ENCODE data around the gene FOXO3. TPM values are rescaled to one million over a fixed set of nuclear protein-coding genes. Genes with fewer than 3 reads are reported as not detected.

The FOXO3 gene
- total RNA-seq, 6 experiments from 2014 or later: 18.1 to 45.2 (median 23.8) TPM

DNA sequence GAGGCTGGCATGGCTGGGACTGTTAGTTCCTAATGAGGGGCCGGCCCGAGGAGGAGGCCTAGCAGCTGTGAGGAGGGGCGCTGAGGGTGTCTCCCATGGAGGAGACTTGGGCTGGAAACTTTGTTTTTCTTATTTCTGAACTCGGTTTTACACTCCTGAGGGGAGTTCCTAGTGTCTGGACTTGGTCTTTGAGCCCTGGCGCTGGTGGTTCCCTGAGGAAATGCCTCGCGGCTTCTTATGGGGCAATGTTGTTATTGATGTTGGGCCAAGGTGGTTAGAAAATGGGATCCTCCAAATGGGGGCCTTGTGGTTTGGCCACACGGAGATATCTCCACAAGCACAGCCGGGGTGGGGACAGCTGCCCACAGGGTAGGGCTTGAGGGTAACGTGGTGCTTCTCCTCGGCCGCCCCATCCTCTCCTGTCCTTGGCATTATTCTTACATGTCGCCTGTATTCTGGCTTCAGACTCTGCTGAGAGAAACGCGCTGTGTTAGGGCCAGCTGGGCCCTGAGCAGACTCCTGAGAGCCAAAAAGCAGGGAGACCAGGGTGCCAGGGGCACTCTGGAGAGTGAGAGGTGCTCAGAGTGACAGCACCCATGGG lies 136.9 kb downstream of the FOXO3 start:
- WGBS (ENCODE audit: insufficient coverage, low coverage, low lambda C conversion rate, missing lambda C conversion rate): 63% methylated on average over 5 of the region's 15 CpGs
- intact Hi-C loops (cut with DNase I): no loop called here
- no peak for TF ChIP-seq POLR2A (IDR thresholded peaks at IDR 0.05)
- TF ChIP-seq, protein P1, sequence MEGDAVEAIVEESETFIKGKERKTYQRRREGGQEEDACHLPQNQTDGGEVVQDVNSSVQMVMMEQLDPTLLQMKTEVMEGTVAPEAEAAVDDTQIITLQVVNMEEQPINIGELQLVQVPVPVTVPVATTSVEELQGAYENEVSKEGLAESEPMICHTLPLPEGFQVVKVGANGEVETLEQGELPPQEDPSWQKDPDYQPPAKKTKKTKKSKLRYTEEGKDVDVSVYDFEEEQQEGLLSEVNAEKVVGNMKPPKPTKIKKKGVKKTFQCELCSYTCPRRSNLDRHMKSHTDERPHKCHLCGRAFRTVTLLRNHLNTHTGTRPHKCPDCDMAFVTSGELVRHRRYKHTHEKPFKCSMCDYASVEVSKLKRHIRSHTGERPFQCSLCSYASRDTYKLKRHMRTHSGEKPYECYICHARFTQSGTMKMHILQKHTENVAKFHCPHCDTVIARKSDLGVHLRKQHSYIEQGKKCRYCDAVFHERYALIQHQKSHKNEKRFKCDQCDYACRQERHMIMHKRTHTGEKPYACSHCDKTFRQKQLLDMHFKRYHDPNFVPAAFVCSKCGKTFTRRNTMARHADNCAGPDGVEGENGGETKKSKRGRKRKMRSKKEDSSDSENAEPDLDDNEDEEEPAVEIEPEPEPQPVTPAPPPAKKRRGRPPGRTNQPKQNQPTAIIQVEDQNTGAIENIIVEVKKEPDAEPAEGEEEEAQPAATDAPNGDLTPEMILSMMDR (IDR thresholded peaks at IDR 0.05): no peak
- Histone ChIP-seq H3K9me3 (no peaks in the 10 kb centered on the region), H3K4me3 (no peak overlapping the region), H3K36me3 (no peaks in the 10 kb centered on the region), H3K27me3 (no peaks in the 10 kb centered on the region), H3K27ac (no peak overlapping the region), H3K4me1 (no peaks in the 10 kb centered on the region)
- ATAC-seq (no peak), DNase-seq (no peak)

DNA sequence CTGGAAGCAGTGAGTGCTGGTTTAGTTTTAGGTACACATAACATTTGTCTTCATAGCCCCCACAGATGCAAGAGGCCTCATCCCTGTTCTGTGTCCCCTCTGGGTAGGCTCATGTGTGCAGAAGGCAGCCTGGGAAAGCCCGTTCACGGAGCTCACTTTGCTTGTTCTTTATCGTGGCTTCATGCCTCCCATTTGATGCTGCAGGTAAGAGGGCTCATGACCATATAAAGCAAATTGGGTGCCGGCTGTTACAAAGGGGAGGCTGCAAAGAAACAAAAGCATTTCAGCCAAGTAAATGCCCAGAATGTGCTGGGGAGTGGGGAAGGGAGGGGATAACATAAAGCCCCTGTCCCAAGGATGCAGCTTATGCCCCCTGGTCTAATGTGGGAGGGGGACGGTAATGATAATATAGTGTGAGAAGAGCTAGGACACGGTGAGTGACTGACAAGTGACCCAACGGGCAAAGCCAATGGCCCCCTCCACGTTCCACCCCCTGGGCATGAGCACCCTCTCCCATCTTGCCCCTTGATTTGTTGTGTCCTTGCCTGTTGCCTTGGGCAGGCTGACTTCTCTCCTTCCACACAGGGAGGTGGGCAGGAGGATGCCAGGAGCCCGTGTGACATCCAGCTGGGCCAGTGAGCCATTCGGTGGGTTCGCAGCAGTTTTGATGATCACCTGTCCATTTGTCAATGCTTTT lies 138.0 kb downstream of the FOXO3 start:
- ATAC-seq: peak in 1 of 4 donors; percentile 9
- H3K4me3 ChIP-seq: no peak overlapping the region
- intact Hi-C loops (cut with DNase I): no loop called here
- 90% methylated on average over 9 of the region's 11 CpGs for WGBS (ENCODE audit: insufficient coverage, low coverage, low lambda C conversion rate, missing lambda C conversion rate)
- no peaks in the 10 kb centered on the region for H3K4me1 ChIP-seq
- H3K36me3 ChIP-seq: no peaks in the 10 kb centered on the region
- DNase-seq: no peak
- TF ChIP-seq, protein P1 (IDR thresholded peaks at IDR 0.05): no peak
- TF ChIP-seq POLR2A (IDR thresholded peaks at IDR 0.05): no peak
- H3K27ac ChIP-seq: no peak overlapping the region
- H3K9me3 ChIP-seq: no peaks in the 10 kb centered on the region
- H3K27me3 ChIP-seq: no peaks in the 10 kb centered on the region

DNA sequence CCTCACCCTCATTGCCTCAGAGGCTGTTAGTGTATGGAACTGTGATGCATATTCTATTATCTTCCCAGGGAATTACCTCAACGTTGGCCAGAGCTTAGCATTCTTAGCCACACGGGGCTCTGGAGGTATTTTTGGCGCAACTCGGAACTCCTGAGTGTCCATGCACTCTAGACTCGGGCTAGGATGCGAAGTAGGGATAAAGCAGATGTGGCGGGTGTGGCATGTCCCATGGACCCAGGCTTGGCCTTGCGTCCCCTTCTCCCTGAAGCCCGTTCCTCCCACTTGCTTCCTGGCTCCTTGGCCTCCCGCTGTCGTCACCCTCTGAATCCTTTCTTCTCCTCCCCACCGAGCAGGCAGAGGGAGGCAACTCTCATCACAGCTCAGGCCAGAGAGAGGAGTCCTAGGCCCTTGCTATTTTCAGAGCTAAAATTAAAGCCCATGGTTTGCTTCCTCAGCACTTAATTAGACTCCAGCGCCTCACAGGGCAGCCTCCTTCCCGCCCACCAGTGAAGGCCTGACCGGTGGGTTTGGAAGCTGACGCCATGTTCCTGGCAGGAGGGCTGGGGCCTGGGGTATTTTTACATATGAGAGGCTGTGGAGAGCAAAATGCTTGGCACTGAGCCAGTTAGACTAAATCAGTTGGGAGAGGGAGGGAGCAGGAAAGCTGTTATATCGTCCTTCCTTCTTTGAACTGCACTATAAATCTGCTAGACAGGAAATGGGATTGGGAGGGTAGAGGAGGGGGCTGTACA lies 138.7 kb downstream of the FOXO3 start:
- WGBS (ENCODE audit: insufficient coverage, low coverage, low lambda C conversion rate, missing lambda C conversion rate): 86% methylated on average over 12 of the region's 17 CpGs
- ATAC-seq (peak in 1 of 4 donors; percentile 16), DNase-seq (no peak)
- H3K9me3 ChIP-seq: no peaks in the 10 kb centered on the region
- TF ChIP-seq POLR2A (IDR thresholded peaks at IDR 0.05): no peak
- TF ChIP-seq, protein P1 (IDR thresholded peaks at IDR 0.05): no peak
- no peaks in the 10 kb centered on the region for H3K4me1 ChIP-seq
- no peak overlapping the region for H3K4me3 ChIP-seq
- H3K27me3 ChIP-seq: no peaks in the 10 kb centered on the region
- intact Hi-C loops (cut with DNase I): no loop called here
- H3K36me3 ChIP-seq: no peaks in the 10 kb centered on the region
- H3K27ac ChIP-seq: no peak overlapping the region

DNA sequence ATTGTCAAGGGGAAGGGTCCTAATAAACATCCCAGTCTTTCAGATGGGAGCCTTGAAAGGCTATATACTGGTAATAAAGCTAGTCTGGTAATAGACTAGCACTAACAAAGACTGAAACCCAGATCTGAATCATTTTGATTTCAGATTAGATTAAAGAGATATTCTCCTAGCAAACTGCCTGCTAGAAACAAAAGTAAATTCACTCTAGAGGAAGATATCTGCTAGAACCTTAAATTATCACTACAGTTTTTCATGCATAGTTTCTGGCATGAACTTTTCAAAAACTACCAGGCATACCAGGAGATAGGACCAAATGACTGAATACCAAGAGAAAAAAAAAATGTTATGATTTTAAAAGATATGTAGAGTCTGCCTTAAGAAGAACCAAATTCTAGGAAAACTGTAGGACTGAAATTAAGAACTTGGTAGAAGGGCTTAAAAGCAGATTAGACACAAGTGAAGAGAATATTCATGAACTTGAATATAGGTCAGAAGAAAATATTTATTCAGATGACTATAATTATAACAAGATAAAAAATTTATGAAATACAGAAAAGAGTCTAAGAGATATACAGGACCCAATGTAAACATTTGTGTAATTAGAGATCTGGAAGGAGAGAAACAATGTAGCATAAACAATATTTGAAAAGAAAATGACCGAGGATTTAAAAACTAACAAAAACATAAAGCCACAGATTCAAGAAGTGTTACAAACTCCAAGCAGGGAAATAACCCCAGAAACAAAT lies 141.6 kb downstream of the FOXO3 start:
- ATAC-seq (no peak), DNase-seq (no peak)
- Histone ChIP-seq H3K4me1 (no peaks in the 10 kb centered on the region), H3K9me3 (no peaks in the 10 kb centered on the region), H3K4me3 (no peak overlapping the region), H3K27ac (no peak overlapping the region), H3K27me3 (no peaks in the 10 kb centered on the region), H3K36me3 (no peaks in the 10 kb centered on the region)
- no peak for TF ChIP-seq POLR2A (IDR thresholded peaks at IDR 0.05)
- TF ChIP-seq, protein P1 (IDR thresholded peaks at IDR 0.05): peak in 1 of 4 donors; percentile 0
- WGBS (ENCODE audit: insufficient coverage, low coverage, low lambda C conversion rate, missing lambda C conversion rate): 100% methylated on average over 1 of the region's 1 CpG
- intact Hi-C loops (cut with DNase I): no loop called here

Data from right lobe of liver (tissue), 6 donors.